Measurements from ENCODE around the gene TMEM200A. TPM values are rescaled to one million over a fixed set of nuclear protein-coding genes. Genes with fewer than 3 reads are reported as not detected.

The TMEM200A gene
- total and polyA plus RNA-seq, 2 of the 8 experiments (the other 6 are each of a cell fraction or from before 2014, with no cell fraction given): 6.2 to 13.9 TPM

DNA sequence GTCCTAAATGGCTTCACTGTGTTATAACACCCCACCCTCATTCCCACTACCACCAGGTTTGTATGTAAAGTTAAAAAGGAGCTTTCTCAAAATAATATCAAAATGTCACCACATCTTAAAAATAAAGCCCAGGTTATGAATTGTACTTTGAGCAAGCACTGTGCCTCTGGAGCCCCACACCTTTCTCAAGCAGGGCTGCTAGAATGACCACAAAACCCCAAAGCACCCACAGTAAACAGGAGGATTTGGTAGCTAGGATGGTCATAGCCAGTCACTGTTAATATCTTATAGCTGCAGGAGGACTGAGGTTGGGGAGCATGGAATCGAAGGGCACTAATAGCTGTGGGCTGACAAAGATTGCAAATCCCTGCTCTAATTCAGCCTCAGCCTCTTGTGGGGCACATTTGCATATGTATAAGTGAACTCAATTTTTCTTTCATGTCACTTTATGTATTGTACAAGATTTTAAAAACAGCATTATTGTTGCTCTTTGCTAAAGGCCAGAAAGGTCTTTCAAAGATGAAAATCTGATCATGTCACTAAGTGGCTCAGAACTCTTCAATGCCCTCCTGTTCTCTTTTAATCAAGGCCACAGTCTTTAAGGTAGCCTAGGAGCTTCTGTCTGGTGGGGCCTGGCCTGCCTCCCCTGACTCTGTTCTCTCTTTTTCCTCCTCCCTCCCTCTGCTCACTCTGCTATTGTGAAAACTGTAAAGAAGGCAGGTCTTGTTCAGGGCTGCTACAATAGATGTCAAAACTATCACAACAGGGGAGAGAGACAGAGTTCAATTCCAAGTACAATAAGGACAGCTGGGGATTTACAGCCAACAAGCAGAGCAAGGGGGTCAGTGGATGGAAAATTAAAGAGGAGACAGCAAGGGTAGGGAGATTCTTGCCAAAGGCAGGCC, 101.6 kb downstream of the TMEM200A start:
- no peaks in the 10 kb centered on the region for H3K79me1 ChIP-seq (ENCODE audit: low read depth, low read length)
- WGBS, 2 experiments (ENCODE audit: extremely low coverage in 1 of 2, insufficient coverage in 1 of 2, insufficient read length in 1 of 2, insufficient replicate concordance in 2 of 2, low coverage in 1 of 2, low lambda C conversion rate in 2 of 2, missing lambda C conversion rate in 1 of 2): 89% methylated on average over 1 of the region's 1 CpG; no CpG with 5 or more reads in 1 of the 2 experiments
- no peak overlapping the region for H2BK5ac ChIP-seq (ENCODE audit: low read depth, low read length)
- no peak overlapping the region for H4K91ac ChIP-seq (replicated peaks; ENCODE audit: insufficient read length, low read length)
- peaks cover 0 to 8% (median 4%) of the 10 kb centered on the region in 4 experiments; a peak in 4 of 7 replicates for H3K4me1 ChIP-seq (replicated peaks in 1 of 4; ENCODE audit: control insufficient read depth in 3 of 4, insufficient read depth in 4 of 4, low read length in 3 of 4)
- H3K27me3 ChIP-seq (replicated peaks in 1 of 4; ENCODE audit: control insufficient read depth in 3 of 4, extremely low read depth in 1 of 4, insufficient read depth in 3 of 4, low read length in 3 of 4): no peaks in the 10 kb centered on the region
- H3K4ac ChIP-seq (replicated peaks; ENCODE audit: insufficient read length, low read depth, low read length): no peak overlapping the region
- no peak overlapping the region for H3K27ac ChIP-seq (ENCODE audit: low read depth, low read length)
- H4K8ac ChIP-seq (ENCODE audit: extremely low read depth, insufficient read depth, low read length): no peak overlapping the region
- H2BK20ac ChIP-seq (ENCODE audit: low read length): no peak overlapping the region
- H2BK120ac ChIP-seq (replicated peaks; ENCODE audit: low read depth, low read length): no peak overlapping the region
- TF ChIP-seq SUZ12 (IDR thresholded peaks at IDR 0.05; ENCODE audit: low read length) (no peak), JUND (IDR thresholded peaks at IDR 0.05; ENCODE audit: low read length) (no peak), CBX5 (IDR thresholded peaks at IDR 0.05; ENCODE audit: low read depth, low read length) (no peak), EP300 (IDR thresholded peaks at IDR 0.05; ENCODE audit: borderline replicate concordance in 1 of 2, low read depth in 2 of 2, low read length in 2 of 2) (no peak), GABPA (IDR thresholded peaks at IDR 0.05; ENCODE audit: borderline replicate concordance, insufficient read depth, low read length) (no peak), RAD21 (IDR thresholded peaks at IDR 0.05 in 1 of 2, conservative IDR thresholded peaks at IDR 0.05 in 1 of 2; ENCODE audit: low read depth in 2 of 2, low read length in 2 of 2) (no peak), CREB1 (IDR thresholded peaks at IDR 0.05) (no peak), MAX (IDR thresholded peaks at IDR 0.05) (no peak), POLR2A (IDR thresholded peaks at IDR 0.05; ENCODE audit: control extremely low read depth in 1 of 2, low read depth in 2 of 2, low read length in 2 of 2) (no peak)
- no peaks in the 10 kb centered on the region for H3K9me3 ChIP-seq (ENCODE audit: insufficient read depth in 2 of 2, low read depth in 1 of 2, low read length in 1 of 2)
- POLR2A ChIA-PET (ENCODE audit: partially characterized antibody): interaction anchor here (1.5 kb wide), 1 partner anchor 8 kb away, joined by 3 read pairs; no protein-coding TSS in a partner anchor
- H2AK5ac ChIP-seq (ENCODE audit: low read depth, low read length): no peak overlapping the region
- no peaks in the 10 kb centered on the region for H4K20me1 ChIP-seq (replicated peaks in 1 of 2; ENCODE audit: control insufficient read depth in 1 of 2, insufficient read depth in 2 of 2, low read length in 2 of 2)
- no peak overlapping the region for H2BK15ac ChIP-seq (ENCODE audit: low read length)
- DNase-seq (ENCODE audit: low read depth in 1 of 2, low spot score in 2 of 2) (no peak), FAIRE-seq (no peak)
- H2BK12ac ChIP-seq (ENCODE audit: low read depth, low read length): no peak overlapping the region
- no peaks in the 10 kb centered on the region for H3K79me2 ChIP-seq (ENCODE audit: control insufficient read depth in 1 of 2, insufficient read depth in 2 of 2, low read length in 2 of 2)
- no peaks in the 10 kb centered on the region; the same call in 1 of the 2 replicates for H3K23me2 ChIP-seq (ENCODE audit: low read depth, low read length)
- H3K36me3 ChIP-seq (ENCODE audit: control insufficient read depth in 2 of 4, insufficient read depth in 4 of 4, low read length in 3 of 4): no peaks in the 10 kb centered on the region
- H3K56ac ChIP-seq (replicated peaks; ENCODE audit: insufficient read length, low read depth, low read length): no peak overlapping the region
- H3K9ac ChIP-seq (replicated peaks in 1 of 4; ENCODE audit: extremely low read depth in 1 of 4, low read depth in 3 of 4, low read length in 3 of 4): no peak overlapping the region
- H3K18ac ChIP-seq (ENCODE audit: extremely low read depth, low read length): no peak overlapping the region
- H3K14ac ChIP-seq (ENCODE audit: insufficient read length): no peak overlapping the region
- no peak overlapping the region for H3K4me3 ChIP-seq (ENCODE audit: extremely low read depth in 1 of 4, insufficient read depth in 2 of 4, low read depth in 3 of 4, low read length in 4 of 4)
- H3K4me2 ChIP-seq (ENCODE audit: insufficient read depth in 1 of 2, low read depth in 2 of 2, low read length in 2 of 2): no peak overlapping the region; a peak in 1 of 4 replicates
- no peak overlapping the region for H3K23ac ChIP-seq (ENCODE audit: insufficient read length)
- H4K5ac ChIP-seq (ENCODE audit: insufficient read length, low read depth, low read length): no peak overlapping the region
- CTCF ChIA-PET (ENCODE audit: partially characterized antibody): interaction anchor here (1.5 kb wide), 1 partner anchor 22 kb away, joined by 4 read pairs; no protein-coding TSS in a partner anchor
- no peak overlapping the region for H2AFZ ChIP-seq (ENCODE audit: low read length)
